IPS-15b (cell line): ENCODE measurements around the gene GXYLT1.
"Not testable (repeated sequence)": the region's sequence is repeated elsewhere in the genome, so short reads cannot be mapped to it uniquely, and the experiment has no call there.

ENCODE experiments used
- H3K27me3 ChIP-seq: one replicate; pipeline ENCODE4 v1.6.1; 2013; ENCODE audit warnings: low read length; ENCODE audit not compliant: control insufficient read depth, insufficient read depth
- H3K36me3 ChIP-seq: one replicate; pipeline ENCODE4 v1.6.1; 2013; ENCODE audit warnings: low read length; ENCODE audit not compliant: control insufficient read depth, insufficient read depth
- H3K4me1 ChIP-seq: one replicate; pipeline ENCODE4 v1.6.1; 2013; ENCODE audit warnings: mild to moderate bottlenecking, low read length; ENCODE audit not compliant: control insufficient read depth, insufficient read depth
- H3K4me3 ChIP-seq: one replicate; pipeline ENCODE4 v1.5.1; 2013; ENCODE audit warnings: low read depth, low read length
- H3K9ac ChIP-seq: one replicate; pipeline ENCODE4 v1.6.1; 2013; ENCODE audit warnings: low read depth, mild to moderate bottlenecking, low read length
- H3K9me3 ChIP-seq: one replicate; pipeline ENCODE4 v1.6.1; 2013; ENCODE audit warnings: mild to moderate bottlenecking, low read length; ENCODE audit not compliant: control insufficient read depth, insufficient read depth

The GXYLT1 gene

GRCh38 chr12:42144408-42145196, at the start of gene GXYLT1:
Gene GXYLT1, minus strand, starts transcription at chr12:42144874. Its CDS starts 228 bp downstream, at chr12:42144646.
- peaks cover 10% of the 10 kb centered on the region for H3K4me1 ChIP-seq
- peak within 1 kb of the TSS; percentile 77 for H3K9ac ChIP-seq
- H3K27me3 ChIP-seq: peaks cover 13% of the 10 kb centered on the region
- no peaks in the 10 kb centered on the region for H3K9me3 ChIP-seq
- H3K4me3 ChIP-seq: peak within 1 kb of the TSS; percentile 87
- H3K36me3 ChIP-seq: no peaks in the 10 kb centered on the region

- Histone ChIP-seq H3K9ac (no peak overlapping the region), H3K27me3 (no peaks in the 10 kb centered on the region), H3K9me3 (no peaks in the 10 kb centered on the region), H3K4me3 (no peak overlapping the region), H3K36me3 (no peaks in the 10 kb centered on the region), H3K4me1 (no peaks in the 10 kb centered on the region)
Measured at GRCh38 chr12:42192686-42193085, 48.0 kb upstream of the GXYLT1 start.

- no peak overlapping the region for H3K9ac ChIP-seq
- no peak overlapping the region for H3K4me3 ChIP-seq
- H3K36me3 ChIP-seq: no peaks in the 10 kb centered on the region
- no peaks in the 10 kb centered on the region for H3K9me3 ChIP-seq
- no peaks in the 10 kb centered on the region for H3K27me3 ChIP-seq
- no peaks in the 10 kb centered on the region for H3K4me1 ChIP-seq
Measured at GRCh38 chr12:42192258-42192657, 47.6 kb upstream of the GXYLT1 start.

GRCh38 chr12:42190376-42190775, 45.7 kb upstream of the GXYLT1 start:
- Histone ChIP-seq H3K4me3 (no peak overlapping the region), H3K4me1 (no peaks in the 10 kb centered on the region), H3K27me3 (no peaks in the 10 kb centered on the region), H3K36me3 (no peaks in the 10 kb centered on the region), H3K9me3 (no peaks in the 10 kb centered on the region), H3K9ac (no peak overlapping the region)

- not testable (repeated sequence) for H3K9ac ChIP-seq, H3K4me1 ChIP-seq, H3K9me3 ChIP-seq, H3K36me3 ChIP-seq, H3K27me3 ChIP-seq, H3K4me3 ChIP-seq
Measured at GRCh38 chr12:42188275-42188674, 43.6 kb upstream of the GXYLT1 start.

GRCh38 chr12:42187799-42188198, 43.1 kb upstream of the GXYLT1 start:
- Histone ChIP-seq H3K36me3 (no peaks in the 10 kb centered on the region), H3K4me1 (no peaks in the 10 kb centered on the region), H3K27me3 (no peaks in the 10 kb centered on the region), H3K9ac (no peak overlapping the region), H3K9me3 (no peaks in the 10 kb centered on the region), H3K4me3 (no peak overlapping the region)

GRCh38 chr12:42186793-42187192, 42.1 kb upstream of the GXYLT1 start:
- H3K9ac ChIP-seq: no peak overlapping the region
- no peaks in the 10 kb centered on the region for H3K36me3 ChIP-seq
- H3K9me3 ChIP-seq: no peaks in the 10 kb centered on the region
- H3K4me3 ChIP-seq: no peak overlapping the region
- H3K27me3 ChIP-seq: no peaks in the 10 kb centered on the region
- no peaks in the 10 kb centered on the region for H3K4me1 ChIP-seq

GRCh38 chr12:42182394-42182793, 37.7 kb upstream of the GXYLT1 start:
- no peak overlapping the region for H3K9ac ChIP-seq
- no peaks in the 10 kb centered on the region for H3K36me3 ChIP-seq
- no peaks in the 10 kb centered on the region for H3K27me3 ChIP-seq
- no peak overlapping the region for H3K4me3 ChIP-seq
- peaks cover 9% of the 10 kb centered on the region for H3K4me1 ChIP-seq
- H3K9me3 ChIP-seq: no peaks in the 10 kb centered on the region

- Histone ChIP-seq H3K4me1 (peaks cover 9% of the 10 kb centered on the region), H3K9me3 (no peaks in the 10 kb centered on the region), H3K9ac (no peak overlapping the region), H3K4me3 (no peak overlapping the region), H3K36me3 (no peaks in the 10 kb centered on the region), H3K27me3 (no peaks in the 10 kb centered on the region)
Measured at GRCh38 chr12:42180990-42181596, 36.4 kb upstream of the GXYLT1 start.

GRCh38 chr12:42178101-42178500, 33.4 kb upstream of the GXYLT1 start:
- Histone ChIP-seq H3K4me1 (peaks cover 9% of the 10 kb centered on the region), H3K9me3 (no peaks in the 10 kb centered on the region), H3K36me3 (no peaks in the 10 kb centered on the region), H3K9ac (no peak overlapping the region), H3K27me3 (no peaks in the 10 kb centered on the region), H3K4me3 (no peak overlapping the region)

- H3K4me3 ChIP-seq: no peak overlapping the region
- no peaks in the 10 kb centered on the region for H3K9me3 ChIP-seq
- no peak overlapping the region for H3K9ac ChIP-seq
- no peaks in the 10 kb centered on the region for H3K27me3 ChIP-seq
- peaks cover 5% of the 10 kb centered on the region for H3K4me1 ChIP-seq
- no peaks in the 10 kb centered on the region for H3K36me3 ChIP-seq
Measured at GRCh38 chr12:42174978-42175377, 30.3 kb upstream of the GXYLT1 start.

- H3K4me3 ChIP-seq: no peak overlapping the region
- no peaks in the 10 kb centered on the region for H3K27me3 ChIP-seq
- H3K9ac ChIP-seq: no peak overlapping the region
- H3K4me1 ChIP-seq: peaks cover 5% of the 10 kb centered on the region
- H3K36me3 ChIP-seq: no peaks in the 10 kb centered on the region
- no peaks in the 10 kb centered on the region for H3K9me3 ChIP-seq
Measured at GRCh38 chr12:42173961-42174521, 29.4 kb upstream of the GXYLT1 start.
